Hematopoietic multipotent progenitor cell treated with erythropoietin and hydrocortisone succinate and interleukin-3 and kit ligand, for 17 days (in vitro differentiated cells): ENCODE data around the gene OR51F2.
"Not testable (repeated sequence)": the region's sequence is repeated elsewhere in the genome, so short reads cannot be mapped to it uniquely, and the experiment has no call there.

Experiments used
- DNase-seq: peaks from one replicate; pipeline ENCODE4 v3.0.0-alpha.2; 2015; ENCODE audit warnings: low spot score

OR51F2 gene

GRCh38 chr11:4821021-4821420 is at the start of gene OR51F2:
TSS of gene OR51F2 (plus strand) at chr11:4821321. CDS start at chr11:4821422, 101 bp downstream.
- DNase-seq, result no peak

DNA sequence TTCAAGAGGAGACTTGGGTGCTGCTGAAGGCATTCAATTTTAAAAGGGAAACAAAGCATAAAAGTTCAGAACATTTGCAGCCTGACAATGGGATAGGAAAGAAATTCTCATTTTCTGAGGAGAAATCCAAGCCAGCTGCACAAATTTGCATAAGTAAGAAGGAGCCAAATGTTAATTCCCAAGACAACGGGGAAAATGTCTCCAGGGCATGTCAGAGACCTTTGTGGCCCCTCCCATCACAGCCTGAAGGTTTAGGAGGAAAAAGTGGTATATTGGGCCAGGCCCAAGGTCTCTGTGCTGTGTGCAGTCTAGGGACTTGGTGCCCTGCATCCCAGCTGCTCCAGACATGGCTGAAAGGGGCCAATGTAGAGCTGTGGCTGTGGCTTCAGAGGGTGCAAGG is 38.7 kb upstream of the OR51F2 start:
- no peak for DNase-seq

- DNase-seq, result no peak
Observed at GRCh38 chr11:4797206-4797605, 23.9 kb upstream of the OR51F2 start.

GRCh38 chr11:4798427-4799183 is 22.5 kb upstream of the OR51F2 start:
- DNase-seq, result no peak

- DNase-seq, result not testable (repeated sequence)
Observed at GRCh38 chr11:4801316-4801715, 19.8 kb upstream of the OR51F2 start.

DNA sequence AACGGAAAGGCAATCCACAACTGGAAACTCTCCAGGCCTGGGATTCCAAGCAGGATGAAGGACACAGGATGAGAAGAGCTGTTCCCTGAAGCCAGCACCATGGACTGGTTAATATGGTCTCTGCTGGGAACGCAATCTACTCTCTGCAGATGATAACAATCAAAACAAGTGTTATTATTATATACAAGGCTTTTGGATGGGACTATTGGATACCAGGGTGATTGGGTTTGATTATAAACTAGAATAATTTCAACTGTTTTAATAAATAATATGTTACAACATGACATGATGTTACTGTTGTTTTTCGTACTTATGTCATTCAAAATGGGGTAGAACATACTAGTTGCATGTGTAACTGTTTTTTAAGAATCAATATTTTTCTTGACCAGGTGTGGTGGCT is 16.8 kb upstream of the OR51F2 start, which contains the start of gene OR52R1:
OR52R1 (minus strand) TSS at position 101 of the 400 bp plus-strand sequence; CDS start at position 101, 0 bp downstream.
- DNase-seq, result no peak

GRCh38 chr11:4808476-4808875 is 12.6 kb upstream of the OR51F2 start:
- DNase-seq, result no peak

DNA sequence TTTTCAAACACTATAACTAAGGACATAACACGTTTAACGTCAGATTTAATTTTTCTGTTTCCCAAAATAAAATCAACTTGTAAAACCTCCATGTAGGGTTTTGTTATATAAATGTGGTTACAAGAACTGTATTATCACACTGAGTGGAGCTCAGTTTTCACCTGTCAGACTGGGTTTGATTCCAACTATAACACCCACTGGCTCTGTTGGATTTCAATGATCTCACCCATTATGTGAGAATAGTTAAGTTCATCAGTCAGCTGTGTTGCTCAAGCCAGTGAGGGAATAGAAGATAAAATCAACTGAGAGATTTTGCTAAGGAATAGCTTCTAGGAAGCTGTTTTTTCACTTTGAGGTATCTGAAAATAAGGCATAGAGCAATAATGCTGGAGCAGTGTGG is 11.9 kb upstream of the OR51F2 start:
- no peak for DNase-seq

- no peak for DNase-seq
Observed at GRCh38 chr11:4825132-4825531, 4.0 kb downstream of the OR51F2 start.

DNA sequence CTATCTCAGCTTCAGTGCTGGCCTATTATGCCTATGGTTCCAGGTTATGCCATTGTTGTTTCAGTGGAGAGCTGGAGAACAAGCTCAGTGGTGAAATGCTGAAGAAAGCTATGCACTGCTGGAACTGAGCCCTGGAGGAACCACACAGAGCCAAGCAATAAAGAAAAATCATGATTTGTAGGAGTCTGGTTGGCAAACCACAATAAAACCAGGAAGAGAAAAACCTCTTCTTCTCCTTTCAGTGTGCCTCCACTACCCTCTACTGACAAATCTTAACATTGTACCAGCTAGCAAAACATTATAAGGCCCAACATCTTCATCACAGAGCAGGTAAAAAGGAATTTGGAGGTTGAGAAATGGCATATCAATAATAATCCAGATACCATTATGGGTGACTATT is 5.3 kb downstream of the OR51F2 start:
- DNase-seq, result no peak

DNA sequence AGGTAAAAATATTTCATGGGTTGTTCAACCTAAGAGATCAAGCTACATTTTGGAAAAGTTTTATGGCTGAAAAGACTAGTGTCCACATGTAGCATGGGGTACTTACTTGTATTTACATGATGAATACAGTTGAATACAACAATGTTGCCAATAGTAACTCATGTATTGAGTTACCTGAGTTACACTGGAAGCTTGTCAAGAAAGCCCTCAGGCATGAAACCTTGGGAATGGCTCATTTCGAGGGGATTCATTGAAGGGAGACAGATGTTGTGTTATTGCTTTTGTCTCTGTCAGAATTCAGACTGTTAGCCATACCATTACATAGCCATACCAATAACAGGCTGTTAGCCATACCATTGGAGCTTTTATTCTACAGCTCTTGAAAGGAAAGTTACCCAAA is 9.2 kb downstream of the OR51F2 start:
- DNase-seq, result no peak

DNA sequence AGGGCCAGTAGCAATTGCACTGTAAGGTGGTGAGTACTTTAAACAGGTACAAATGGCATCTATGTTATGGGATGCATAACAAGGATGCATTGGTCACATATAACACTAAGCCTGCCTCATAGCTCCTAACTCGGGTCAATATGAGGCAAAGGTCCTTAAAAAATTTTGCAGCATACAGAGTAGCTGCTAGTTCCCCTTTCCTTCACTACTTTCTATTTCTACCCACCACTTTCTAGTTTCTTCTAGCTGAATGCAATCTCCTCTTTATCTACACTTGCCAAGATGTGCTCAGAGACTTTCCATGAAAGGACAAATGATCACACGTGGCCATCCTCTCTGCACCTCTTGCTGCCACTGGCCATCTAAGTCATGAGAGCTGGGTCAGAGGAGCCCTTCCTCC is 9.8 kb downstream of the OR51F2 start:
- no peak for DNase-seq

DNA sequence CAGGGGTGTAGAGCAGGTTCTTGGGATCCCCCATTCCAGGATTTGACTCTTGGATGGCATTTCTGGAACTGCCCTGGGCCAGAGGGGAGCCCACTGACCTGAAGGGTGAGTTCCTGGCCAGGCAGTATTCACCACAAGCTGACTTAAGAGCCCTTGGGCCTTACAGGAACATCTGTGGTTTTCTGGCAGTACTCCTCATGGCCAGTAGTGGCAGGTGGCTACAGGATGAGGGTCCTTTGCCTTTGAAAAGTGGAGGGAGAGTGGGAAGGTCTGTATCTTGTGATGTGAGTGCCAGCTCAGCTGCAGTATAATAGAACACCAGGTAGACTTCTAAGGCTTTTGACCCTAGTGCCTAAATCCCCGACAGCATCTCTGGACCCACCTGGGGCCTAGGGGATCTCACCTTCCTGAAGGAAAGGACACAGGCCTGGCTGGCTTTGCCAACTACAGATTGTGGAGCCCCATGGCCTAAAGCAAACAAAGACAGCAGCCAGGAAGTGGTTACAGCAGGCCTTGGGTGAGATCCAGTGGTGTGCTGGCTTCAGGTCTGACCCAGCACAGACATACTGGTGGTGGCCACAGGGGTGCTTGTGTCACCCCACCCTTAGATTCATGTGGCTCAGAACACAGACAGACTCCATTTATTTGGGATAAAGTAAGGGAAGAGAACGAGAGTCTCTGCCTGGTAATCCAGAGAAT is 18.9 kb downstream of the OR51F2 start:
- DNase-seq, result no peak

DNA sequence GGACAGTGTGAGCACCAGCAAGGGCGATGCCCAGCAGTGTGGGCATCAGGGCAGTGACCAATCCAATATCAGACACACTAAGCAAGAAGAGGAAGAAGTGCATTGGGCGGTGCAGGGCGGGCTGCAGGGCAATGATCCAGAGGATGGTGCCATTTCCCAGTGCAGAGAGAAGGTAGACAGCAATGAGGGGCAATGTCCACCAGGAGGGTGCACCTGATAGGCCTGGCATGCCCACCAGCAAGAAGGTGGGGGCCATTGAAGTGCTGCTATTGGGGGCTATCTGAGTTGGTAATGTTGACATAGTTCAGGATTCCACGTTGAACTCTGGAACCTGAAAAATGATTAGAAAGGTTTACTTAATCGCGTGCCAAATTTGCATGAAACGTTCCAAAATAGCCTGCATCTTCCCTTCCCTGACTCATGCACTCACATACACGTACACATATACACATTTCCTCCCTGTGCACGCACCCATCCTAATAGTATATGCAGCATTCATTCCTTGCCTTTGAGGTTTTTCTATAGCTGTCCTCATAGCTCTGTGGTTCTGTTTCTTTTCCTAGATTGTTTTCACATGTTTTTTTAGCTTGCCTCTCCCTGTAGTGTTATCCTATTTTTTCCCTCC is 27.9 kb downstream of the OR51F2 start, which contains the start of gene OR51S1:
OR51S1 (minus strand) TSS at position 301 of the 625 bp plus-strand sequence; CDS start at position 301, 0 bp downstream.
- DNase-seq, result no peak

DNA sequence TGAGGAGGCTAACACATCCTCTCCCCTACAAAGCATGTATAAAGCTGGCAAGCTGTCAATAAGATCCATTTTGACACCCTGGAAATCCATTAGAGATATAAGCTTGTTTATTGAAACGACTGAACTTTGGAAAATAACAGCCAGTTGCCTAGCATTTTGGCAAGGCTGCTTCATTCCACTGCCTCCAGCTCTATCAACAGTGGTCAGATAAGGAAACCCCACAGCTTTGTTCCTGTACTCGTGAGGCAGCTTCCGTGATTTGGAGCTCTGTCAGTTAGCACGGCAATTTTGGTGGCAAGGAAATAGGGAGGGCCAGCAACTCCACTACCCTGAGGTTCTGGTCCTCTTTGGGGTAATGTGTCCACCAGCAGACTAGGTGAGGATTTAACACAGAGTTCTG is 29.9 kb downstream of the OR51F2 start:
- no peak for DNase-seq

GRCh38 chr11:4854286-4854685 is 33.2 kb downstream of the OR51F2 start:
- not testable (repeated sequence) for DNase-seq

GRCh38 chr11:4862447-4863236 is 41.5 kb downstream of the OR51F2 start:
- DNase-seq, result no peak

DNA sequence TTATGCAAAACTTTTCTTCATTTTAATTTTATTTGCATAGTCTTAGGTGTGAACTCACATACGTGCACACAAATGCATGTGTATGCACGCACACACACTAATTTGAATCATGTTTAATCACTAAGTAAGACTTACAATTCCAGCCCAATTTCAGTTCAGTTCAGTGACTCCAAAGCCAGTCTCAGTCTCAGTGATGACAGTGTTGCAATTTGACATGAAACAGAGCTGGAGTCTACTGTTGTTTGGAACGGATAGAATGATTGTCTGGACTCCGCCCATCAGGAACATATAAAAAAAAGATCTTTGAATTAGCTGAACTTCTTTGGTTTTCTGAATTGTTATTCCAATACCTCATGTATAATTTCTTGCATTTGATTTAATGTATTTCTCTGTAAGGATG is 42.8 kb downstream of the OR51F2 start:
- no peak for DNase-seq

DNA sequence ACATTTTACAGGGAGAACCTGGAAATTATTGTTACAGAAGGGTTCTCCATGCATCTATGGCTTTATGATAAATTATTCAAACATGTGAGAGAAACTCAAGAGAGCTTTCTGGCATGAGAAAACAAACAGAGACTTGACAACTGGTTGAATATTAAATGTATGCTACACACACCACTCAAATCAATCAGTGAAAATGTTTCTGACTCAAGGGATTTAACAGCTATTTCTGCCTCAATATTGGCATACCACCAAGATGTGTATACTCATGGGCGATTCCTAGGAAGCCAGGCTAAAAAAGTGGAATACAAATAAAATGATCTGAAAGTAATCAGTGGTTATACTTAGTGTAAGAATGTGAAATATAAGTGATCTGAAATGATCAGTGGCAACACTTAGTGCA is 44.7 kb downstream of the OR51F2 start:
- DNase-seq, result no peak
